ENCODE data around the gene RAP1GAP. TPM values are rescaled to one million over a fixed set of nuclear protein-coding genes. Genes with fewer than 3 reads are reported as not detected.

Gene RAP1GAP
- total and polyA plus RNA-seq, 9 of the 15 experiments (the other 6 are each of a cell fraction or from before 2014, with no cell fraction given): 0.29 to 30.2 (median 19.2) TPM

- TF ChIP-seq HMGXB4 (CRISPR knock-in tag; IDR thresholded peaks at IDR 0.05): no peak
- TF ChIP-seq RCOR1 (IDR thresholded peaks at IDR 0.05; ENCODE audit: borderline replicate concordance in 1 of 2, low read depth in 2 of 2, low read length in 2 of 2): peak; percentile 88 to 97
- no peak for TF ChIP-seq ZFP30 (CRISPR knock-in tag; IDR thresholded peaks at IDR 0.05; ENCODE audit: borderline replicate concordance)
- TF ChIP-seq ATF6 (CRISPR knock-in tag; IDR thresholded peaks at IDR 0.05): no peak
- TF ChIP-seq TRIM25 (IDR thresholded peaks at IDR 0.05; ENCODE audit: borderline replicate concordance): 0 out of 2 replicates have a peak, but pooled peaks have one; percentile 7
- peak; percentile 84 for TF ChIP-seq KLF16 (IDR thresholded peaks at IDR 0.05)
- no peak for TF ChIP-seq CHCHD3 (CRISPR knock-in tag; IDR thresholded peaks at IDR 0.05)
- TF ChIP-seq SETDB1 (IDR thresholded peaks at IDR 0.05; ENCODE audit: low read length): no peak
- TF ChIP-seq ZKSCAN3 (CRISPR knock-in tag; IDR thresholded peaks at IDR 0.05): no peak
- no peak; the same call in 1 of the 2 replicates for TF ChIP-seq E2F3 (CRISPR knock-in tag; IDR thresholded peaks at IDR 0.05)
- TF ChIP-seq ZNF41 (CRISPR knock-in tag; conservative IDR thresholded peaks at IDR 0.05): 0 out of 2 replicates have a peak, but pooled peaks have one; percentile 42
- no peak for TF ChIP-seq ZC3H4 (CRISPR knock-in tag; IDR thresholded peaks at IDR 0.05; ENCODE audit: borderline replicate concordance)
- peak; percentile 21 to 56; a peak in 2 of 4 replicates for TF ChIP-seq FOXK2 (conservative IDR thresholded peaks at IDR 0.05 in 1 of 2, IDR thresholded peaks at IDR 0.05 in 1 of 2; ENCODE audit: low read depth in 2 of 2)
- peak; percentile 100 for TF ChIP-seq ETV1 (tag; conservative IDR thresholded peaks at IDR 0.05; ENCODE audit: low read depth)
- peak; percentile 100 for TF ChIP-seq ADNP (tag; IDR thresholded peaks at IDR 0.05)
- no peak for TF ChIP-seq SRSF3 (IDR thresholded peaks at IDR 0.05; ENCODE audit: insufficient read depth, low read length)
- no peak; the same call in 1 of the 2 replicates for TF ChIP-seq BCL6 (CRISPR knock-in tag; IDR thresholded peaks at IDR 0.05)
- TF ChIP-seq NR2C1 (IDR thresholded peaks at IDR 0.05): peak; percentile 48; the same call in 1 of the 2 replicates
- peak; percentile 71 for TF ChIP-seq NR2C1 (tag; IDR thresholded peaks at IDR 0.05)
- TF ChIP-seq ZNF12 (CRISPR knock-in tag; IDR thresholded peaks at IDR 0.05): no peak
- TF ChIP-seq SIN3A (IDR thresholded peaks at IDR 0.05; ENCODE audit: borderline replicate concordance in 2 of 2, control insufficient read depth in 1 of 2, low read depth in 2 of 2, low read length in 2 of 2): peak in 1 of 2 experiments; percentile 49; a peak in 3 of 4 replicates
- no peak for TF ChIP-seq ZNF408 (CRISPR knock-in tag; IDR thresholded peaks at IDR 0.05; ENCODE audit: low read depth)
- TF ChIP-seq ZNF253 (CRISPR knock-in tag; conservative IDR thresholded peaks at IDR 0.05): no peak
These were observed 36.9 kb downstream of the RAP1GAP start (continued) for GRCh38 chr1:21631944-21632887.

All from K562 (cell line).